GM20000 (cell line): ENCODE data around the gene NAAA.
"Not testable (repeated sequence)": the region's sequence is repeated elsewhere in the genome, so short reads cannot be mapped to it uniquely, and the experiment has no call there.

Experiments used
- DNase-seq: peaks from one replicate; pipeline ENCODE4 v3.0.0; 2012; ENCODE audit warnings: low spot score
- CTCF ChIP-seq: IDR thresholded peaks from 2 replicates; pipeline ENCODE4 v1.5.1; 2012; ENCODE audit warnings: mild to moderate bottlenecking, control low read depth; ENCODE audit errors: extremely low read depth, missing control alignments

Gene NAAA

GRCh38 chr4:75930152-75930551 lies 10.7 kb downstream of the NAAA start:
- no peak for TF ChIP-seq CTCF
- no peak for DNase-seq

GRCh38 chr4:75924916-75925315 lies 15.9 kb downstream of the NAAA start:
- DNase-seq = not testable (repeated sequence)

GRCh38 chr4:75924309-75924827 lies 16.4 kb downstream of the NAAA start:
- TF ChIP-seq CTCF = no peak
- no peak for DNase-seq

DNA sequence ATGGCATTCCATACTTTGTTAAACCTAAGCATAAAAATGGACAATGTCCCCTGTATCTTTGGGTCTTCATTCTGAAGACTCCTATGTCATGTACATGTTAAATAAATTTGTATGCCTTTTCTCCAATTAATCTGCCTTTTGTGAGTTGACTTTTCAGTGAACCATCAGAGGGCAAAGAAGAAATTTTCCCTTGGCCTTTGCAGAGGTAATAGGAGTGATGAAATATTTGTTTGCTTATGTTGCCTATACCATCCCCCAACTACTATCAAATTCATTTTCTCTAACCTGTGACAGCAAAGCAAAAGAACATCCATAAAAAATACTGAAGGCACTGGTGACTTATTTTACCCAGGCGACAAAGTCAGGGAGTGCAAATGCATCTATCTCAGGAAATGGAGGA lies 18.2 kb downstream of the NAAA start:
- DNase-seq = no peak
- no peak for TF ChIP-seq CTCF

DNA sequence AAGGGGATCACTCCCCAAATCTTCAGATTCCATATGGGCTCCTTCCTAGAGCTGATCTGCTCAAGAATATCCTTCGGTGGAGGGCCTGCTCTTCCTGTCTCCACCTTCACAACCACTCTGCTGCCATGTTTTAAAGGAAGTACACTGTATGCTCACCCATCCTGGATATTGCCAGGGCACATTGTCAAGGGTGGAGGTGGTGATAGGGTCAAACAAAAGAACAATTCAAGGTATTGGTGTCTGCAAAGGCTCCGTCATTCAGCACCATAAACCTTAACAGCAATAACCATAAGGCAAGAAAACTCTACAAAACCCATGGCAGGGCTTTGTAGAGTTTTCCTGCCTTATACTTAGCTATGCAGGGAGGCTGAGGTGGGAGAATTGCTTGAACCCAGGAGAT lies 18.9 kb downstream of the NAAA start:
- DNase-seq = no peak
- TF ChIP-seq CTCF = no peak

DNA sequence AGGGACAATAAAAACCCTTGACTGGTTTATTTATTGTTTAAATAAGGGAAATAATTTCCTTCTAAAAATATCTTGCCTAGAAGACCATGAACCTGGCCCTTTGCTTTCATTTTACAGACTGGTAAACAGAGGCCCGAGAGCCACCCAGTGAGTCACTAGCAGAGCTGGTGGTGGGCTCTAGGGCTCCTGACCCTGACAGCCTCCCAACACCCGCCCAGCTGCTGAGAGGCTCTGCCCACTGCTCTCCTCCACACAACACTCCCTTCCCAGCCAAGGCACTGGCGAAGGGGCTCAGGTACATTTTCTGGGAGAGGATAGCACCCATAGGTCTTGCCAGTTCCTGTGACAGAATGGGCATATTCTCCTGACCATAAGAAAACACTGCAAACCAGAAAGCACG lies 20.5 kb downstream of the NAAA start:
- TF ChIP-seq CTCF = no peak
- DNase-seq = no peak

DNA sequence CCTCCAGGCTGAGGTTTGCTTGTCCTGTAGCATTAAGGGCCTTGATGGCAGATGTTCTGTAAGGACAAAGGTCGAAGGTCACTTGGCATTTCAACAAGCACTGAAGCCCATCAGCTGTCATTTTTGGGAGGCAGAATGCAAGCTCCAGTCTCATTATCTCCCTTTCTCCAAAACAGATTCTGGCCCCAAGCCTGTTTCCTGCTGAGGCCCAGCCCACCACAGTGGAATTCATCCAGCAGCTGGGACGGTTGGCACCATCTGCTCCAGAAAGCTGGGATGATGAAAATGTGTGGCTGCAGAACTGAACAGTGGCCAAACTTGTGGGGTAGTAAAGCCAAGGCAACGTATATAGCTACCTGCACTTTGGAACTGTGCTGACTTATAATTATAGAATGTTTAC lies 20.9 kb downstream of the NAAA start:
- no peak for DNase-seq
- no peak for TF ChIP-seq CTCF

DNA sequence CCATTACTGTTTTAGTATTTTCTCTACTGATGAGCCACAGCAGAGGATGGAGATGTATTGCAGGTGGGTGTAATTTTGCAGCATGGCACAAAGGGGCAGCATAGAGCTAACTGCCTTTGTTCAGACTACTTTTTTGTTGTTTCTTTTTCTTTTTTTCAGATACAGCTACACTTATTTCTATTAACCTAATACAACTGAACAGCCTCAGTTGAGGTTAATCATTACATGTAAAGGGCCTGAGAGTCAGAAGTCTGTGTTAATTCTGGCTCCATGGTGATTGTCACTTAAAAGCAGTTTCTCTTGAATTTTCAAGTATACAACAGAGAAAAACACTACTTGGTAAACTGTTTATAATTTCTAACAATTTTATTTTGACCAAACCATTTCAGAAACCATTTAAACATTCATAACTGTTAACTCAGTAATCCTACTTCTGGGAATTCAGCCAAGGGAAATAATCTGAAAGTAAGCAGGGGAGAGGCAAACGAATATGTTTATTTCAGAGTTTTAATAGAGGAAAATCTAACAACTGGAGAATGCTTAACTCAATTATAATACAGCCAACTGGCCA lies 24.6 kb downstream of the NAAA start:
- peak; percentile 51 for DNase-seq
- TF ChIP-seq CTCF = peak; percentile 65
